ENCODE data around the gene CFAP46. TPM values are rescaled to one million over a fixed set of nuclear protein-coding genes. Genes with fewer than 3 reads are reported as not detected.

CFAP46 gene
- total and polyA plus RNA-seq, 12 donors: 0.36 to 1.9 (median 1.1) TPM

DNA sequence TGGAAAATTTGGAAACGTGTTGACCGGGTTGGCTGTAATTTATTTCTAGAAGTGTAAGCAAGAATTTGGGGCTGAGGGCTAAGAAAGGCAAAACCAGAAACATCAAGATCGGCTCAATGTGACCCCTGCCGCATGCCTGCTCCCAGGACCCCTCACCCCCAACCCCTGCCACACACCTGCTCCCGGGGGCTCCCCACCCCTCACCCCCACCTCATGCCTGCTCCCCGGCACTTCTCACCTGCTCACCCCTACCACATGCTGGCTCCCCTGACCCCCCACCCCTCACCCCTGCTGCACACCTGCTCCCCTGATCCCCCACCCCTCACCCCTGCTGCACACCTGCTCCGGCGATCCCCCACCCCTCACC, 19.0 kb upstream of the CFAP46 start:
- DNase-seq (no peak), ATAC-seq (no peak)
- 76 to 78% methylated on average over 8 of the region's 8 CpGs for WGBS, 2 donors
- Histone ChIP-seq H3K4me1 (peaks cover 0 to 26% (median 9%) of the 10 kb centered on the region in 9 donors), H3K27me3 (peaks cover 0 to 46% (median 13%) of the 10 kb centered on the region in 7 donors), H3K36me3 (no peaks in the 10 kb centered on the region), H3K9me3 (no peaks in the 10 kb centered on the region), H3K4me3 (no peak overlapping the region), H3K27ac (peak overlapping the region in 1 of 10 donors; percentile 63)
- TF ChIP-seq, protein P1, sequence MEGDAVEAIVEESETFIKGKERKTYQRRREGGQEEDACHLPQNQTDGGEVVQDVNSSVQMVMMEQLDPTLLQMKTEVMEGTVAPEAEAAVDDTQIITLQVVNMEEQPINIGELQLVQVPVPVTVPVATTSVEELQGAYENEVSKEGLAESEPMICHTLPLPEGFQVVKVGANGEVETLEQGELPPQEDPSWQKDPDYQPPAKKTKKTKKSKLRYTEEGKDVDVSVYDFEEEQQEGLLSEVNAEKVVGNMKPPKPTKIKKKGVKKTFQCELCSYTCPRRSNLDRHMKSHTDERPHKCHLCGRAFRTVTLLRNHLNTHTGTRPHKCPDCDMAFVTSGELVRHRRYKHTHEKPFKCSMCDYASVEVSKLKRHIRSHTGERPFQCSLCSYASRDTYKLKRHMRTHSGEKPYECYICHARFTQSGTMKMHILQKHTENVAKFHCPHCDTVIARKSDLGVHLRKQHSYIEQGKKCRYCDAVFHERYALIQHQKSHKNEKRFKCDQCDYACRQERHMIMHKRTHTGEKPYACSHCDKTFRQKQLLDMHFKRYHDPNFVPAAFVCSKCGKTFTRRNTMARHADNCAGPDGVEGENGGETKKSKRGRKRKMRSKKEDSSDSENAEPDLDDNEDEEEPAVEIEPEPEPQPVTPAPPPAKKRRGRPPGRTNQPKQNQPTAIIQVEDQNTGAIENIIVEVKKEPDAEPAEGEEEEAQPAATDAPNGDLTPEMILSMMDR (IDR thresholded peaks at IDR 0.05): no peak
- intact Hi-C loops (cut with DNase I): no loop called here

DNA sequence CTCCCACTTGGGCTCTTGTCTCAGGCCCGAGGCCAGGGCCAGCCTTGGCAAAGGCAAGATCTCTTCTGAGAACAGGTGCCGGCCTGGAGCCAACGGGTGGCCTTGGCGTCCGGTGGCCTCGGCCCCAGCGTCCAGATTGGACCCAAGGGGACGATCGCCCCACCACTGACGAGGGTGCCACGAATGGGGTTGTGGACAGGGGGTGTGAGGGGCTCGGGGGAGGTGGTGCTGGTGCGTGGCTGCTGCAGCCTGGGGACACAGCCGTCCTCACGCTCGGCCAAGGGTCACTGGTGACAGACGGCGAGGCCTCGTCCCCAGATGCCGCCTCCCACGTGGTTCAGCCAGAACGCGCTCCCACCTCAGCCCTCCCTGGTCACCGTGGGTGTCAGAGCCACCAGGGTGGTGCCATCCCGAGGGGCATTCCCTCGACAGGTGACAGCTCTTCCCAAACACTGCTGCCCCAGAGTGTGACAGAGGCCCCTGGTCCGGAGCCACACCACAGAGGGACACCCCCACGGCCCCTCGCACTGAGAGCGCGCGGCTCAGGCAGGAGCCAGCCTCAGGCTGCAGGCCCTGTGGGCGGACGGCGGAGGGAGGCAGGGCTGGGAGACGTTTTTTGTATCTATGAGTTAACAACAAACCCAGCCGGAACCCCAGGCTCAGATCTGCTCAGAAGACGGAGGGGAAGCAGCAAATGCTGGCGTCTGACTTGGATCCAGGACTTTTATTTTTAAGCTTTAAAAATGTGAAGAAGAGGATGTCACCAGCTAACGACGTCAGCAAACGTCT, 18.5 kb upstream of the CFAP46 start:
- peak overlapping the region in 2 of 10 donors; percentile 41 to 58 for H3K27ac ChIP-seq
- ATAC-seq (no peak), DNase-seq (no peak)
- H3K4me1 ChIP-seq: peaks cover 0 to 26% (median 9%) of the 10 kb centered on the region in 9 donors
- H3K36me3 ChIP-seq: no peaks in the 10 kb centered on the region
- WGBS, 2 donors: 82 to 84% methylated on average over 42 of the region's 42 CpGs
- no peaks in the 10 kb centered on the region for H3K9me3 ChIP-seq
- H3K27me3 ChIP-seq: peaks cover 0 to 46% (median 11%) of the 10 kb centered on the region in 7 donors
- intact Hi-C loops (cut with DNase I): no loop called here
- no peak overlapping the region for H3K4me3 ChIP-seq
- TF ChIP-seq, protein P1 (IDR thresholded peaks at IDR 0.05): no peak

DNA sequence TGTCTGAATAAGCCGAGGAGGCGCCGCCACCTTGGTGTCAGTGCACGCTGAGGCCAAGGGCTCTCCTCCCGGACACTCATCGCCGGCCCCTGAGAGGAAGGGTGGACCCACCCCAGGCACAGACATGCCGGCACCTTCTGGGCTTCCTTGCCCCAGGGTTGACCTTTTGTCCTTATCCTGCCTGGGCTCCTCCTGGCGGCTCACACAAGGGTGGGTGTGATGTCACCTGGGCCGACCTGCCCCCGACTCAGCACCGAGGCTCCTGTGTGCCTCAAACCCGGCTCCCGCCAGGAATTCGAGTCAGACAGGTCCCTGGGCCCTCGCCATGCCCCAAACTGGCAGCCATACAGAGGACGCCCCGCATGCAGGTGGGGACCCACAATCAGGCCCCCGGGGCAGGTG, 17.7 kb upstream of the CFAP46 start:
- DNase-seq: no peak
- Histone ChIP-seq H3K4me1 (peaks cover 0 to 26% (median 9%) of the 10 kb centered on the region in 9 donors), H3K9me3 (no peaks in the 10 kb centered on the region), H3K27me3 (peaks cover 0 to 46% (median 6%) of the 10 kb centered on the region in 7 donors), H3K4me3 (no peak overlapping the region), H3K36me3 (no peaks in the 10 kb centered on the region), H3K27ac (peak overlapping the region in 3 of 10 donors; percentile 41 to 79 (median 55))
- intact Hi-C loops (cut with DNase I): no loop called here
- TF ChIP-seq, protein P1 (IDR thresholded peaks at IDR 0.05): no peak
- 64 to 71% methylated on average over 19 of the region's 19 CpGs for WGBS, 2 donors
- ATAC-seq: peak in 6 of 8 donors; percentile 30 to 74 (median 58)

DNA sequence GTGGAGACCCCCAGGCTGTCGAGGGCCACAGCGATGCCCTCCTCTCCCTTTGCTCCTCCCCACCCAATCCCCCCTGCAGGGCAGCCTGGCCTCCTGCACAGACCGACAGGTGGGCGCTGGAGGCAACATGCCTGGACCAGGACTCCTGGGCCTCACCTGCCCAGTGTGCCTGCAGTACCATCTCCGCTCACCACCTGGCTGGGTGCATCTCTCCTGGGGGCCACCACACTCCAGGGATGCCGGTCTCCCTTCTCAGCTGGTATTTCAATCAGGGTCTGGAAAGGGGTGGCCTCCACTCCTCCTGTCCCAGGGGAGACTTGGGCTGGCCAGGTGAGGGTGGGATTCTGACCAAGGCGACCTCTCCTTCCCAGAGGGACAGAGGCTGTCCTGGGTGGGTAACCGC, 17.2 kb upstream of the CFAP46 start:
- no peaks in the 10 kb centered on the region for H3K9me3 ChIP-seq
- 88 to 90% methylated on average over 8 of the region's 8 CpGs for WGBS, 2 donors
- H3K27me3 ChIP-seq: peaks cover 0 to 44% (median 4%) of the 10 kb centered on the region in 7 donors
- no peaks in the 10 kb centered on the region for H3K36me3 ChIP-seq
- peak overlapping the region in 2 of 10 donors; percentile 55 to 79 for H3K27ac ChIP-seq
- TF ChIP-seq, protein P1 (IDR thresholded peaks at IDR 0.05): no peak
- intact Hi-C loops (cut with DNase I): no loop called here
- H3K4me3 ChIP-seq: no peak overlapping the region
- ATAC-seq (peak in 1 of 8 donors; percentile 2), DNase-seq (no peak)
- H3K4me1 ChIP-seq: peaks cover 0 to 26% (median 9%) of the 10 kb centered on the region in 9 donors
